GM18951 (cell line): ENCODE results near the gene LSM5.
"Not testable (repeated sequence)": the region's sequence is repeated elsewhere in the genome, so short reads cannot be mapped to it uniquely, and the experiment has no call there.

ENCODE experiments used
- POLR2A ChIP-seq: IDR thresholded peaks from 4 replicates; pipeline ENCODE4 v1.6.1; 2011; ENCODE audit warnings: mild to moderate bottlenecking; ENCODE audit not compliant: insufficient read length, insufficient read depth; ENCODE audit errors: extremely low read depth
- in situ Hi-C: fragments of 300-500 bp; cut with MboI; formaldehyde crosslinking; loops from one replicate; pipeline ENCODE4 v1.12.0; 2022; ENCODE audit warnings: low sequenced_read_pairs, mixed read lengths, inconsistent platforms; ENCODE audit not compliant: unreplicated experiment

The LSM5 gene

DNA sequence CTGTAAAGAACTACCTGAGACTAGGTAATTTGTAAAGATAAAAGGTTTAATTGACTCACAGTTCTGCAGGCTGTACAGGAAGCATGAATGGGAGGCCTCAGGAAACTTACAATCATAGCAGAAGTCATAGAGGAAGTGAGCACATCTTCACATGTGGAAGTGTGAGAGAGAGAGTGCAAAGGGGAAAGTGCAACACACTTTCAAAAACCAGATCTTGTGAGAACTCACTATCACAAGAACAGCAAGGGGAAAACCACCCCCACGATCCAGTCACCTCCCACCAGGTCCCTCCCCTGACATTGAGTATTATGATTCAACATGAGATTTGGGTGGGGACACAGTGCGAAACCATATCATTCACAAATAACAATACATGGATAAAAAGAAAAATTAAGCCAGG is 29.6 kb upstream of the LSM5 start:
- no peak for TF ChIP-seq POLR2A
- in situ Hi-C loops = no loop called here

DNA sequence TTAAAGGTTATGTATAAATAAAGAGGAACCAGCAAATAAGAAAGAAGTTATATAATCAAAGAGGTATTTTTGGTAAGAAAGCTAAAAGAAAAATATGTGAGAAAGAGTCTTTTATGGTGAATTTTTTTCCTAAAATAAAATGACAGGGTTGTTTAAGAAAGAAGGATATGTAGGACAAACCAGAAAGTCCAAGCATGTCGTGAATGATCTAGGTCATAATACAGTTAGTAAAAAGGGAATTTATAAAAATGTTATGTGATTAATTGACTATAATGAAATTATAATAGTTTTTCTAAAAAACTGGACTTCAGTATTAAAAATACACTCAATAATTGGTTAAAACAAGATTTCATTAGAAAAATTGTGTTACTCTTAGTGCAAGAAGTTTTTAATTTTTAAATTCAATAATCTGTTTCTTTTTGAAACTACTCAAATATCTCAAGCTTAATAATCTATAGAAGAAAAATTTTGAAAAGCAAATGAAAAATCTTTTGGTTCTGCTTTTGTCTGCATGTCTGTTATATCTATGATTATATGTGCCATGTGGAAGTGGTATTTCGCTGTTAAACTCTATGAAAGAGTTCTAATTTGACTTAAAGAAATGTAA is 28.5 kb upstream of the LSM5 start:
- in situ Hi-C loops = no loop called here
- TF ChIP-seq POLR2A = no peak

DNA sequence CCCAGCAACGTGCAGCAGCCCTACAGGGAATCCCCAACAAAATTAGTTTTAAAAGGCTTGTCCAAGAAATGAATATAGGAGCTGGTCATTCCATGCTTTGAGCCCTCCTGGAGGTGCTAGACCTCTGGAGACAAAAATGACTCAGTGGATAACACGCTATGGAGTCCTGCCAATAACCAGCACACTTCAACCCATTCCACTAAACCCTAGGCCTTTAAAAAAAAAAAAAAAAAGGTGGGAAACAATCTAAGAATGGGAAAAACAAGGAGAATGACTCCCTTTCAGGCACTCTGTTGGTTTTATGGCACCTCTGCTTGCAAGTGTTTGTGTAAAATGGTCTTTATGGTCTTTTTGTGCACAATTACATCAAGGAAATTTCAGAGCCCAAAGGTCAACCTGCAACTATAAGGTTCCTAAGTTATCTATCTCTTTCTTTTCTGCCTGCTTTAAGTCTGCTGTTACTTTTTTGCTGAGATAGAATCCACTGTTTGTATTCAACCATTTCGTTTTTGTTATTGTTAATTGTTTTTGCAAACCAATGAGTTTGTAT is 26.4 kb upstream of the LSM5 start:
- in situ Hi-C loops = no loop called here
- TF ChIP-seq POLR2A = no peak

DNA sequence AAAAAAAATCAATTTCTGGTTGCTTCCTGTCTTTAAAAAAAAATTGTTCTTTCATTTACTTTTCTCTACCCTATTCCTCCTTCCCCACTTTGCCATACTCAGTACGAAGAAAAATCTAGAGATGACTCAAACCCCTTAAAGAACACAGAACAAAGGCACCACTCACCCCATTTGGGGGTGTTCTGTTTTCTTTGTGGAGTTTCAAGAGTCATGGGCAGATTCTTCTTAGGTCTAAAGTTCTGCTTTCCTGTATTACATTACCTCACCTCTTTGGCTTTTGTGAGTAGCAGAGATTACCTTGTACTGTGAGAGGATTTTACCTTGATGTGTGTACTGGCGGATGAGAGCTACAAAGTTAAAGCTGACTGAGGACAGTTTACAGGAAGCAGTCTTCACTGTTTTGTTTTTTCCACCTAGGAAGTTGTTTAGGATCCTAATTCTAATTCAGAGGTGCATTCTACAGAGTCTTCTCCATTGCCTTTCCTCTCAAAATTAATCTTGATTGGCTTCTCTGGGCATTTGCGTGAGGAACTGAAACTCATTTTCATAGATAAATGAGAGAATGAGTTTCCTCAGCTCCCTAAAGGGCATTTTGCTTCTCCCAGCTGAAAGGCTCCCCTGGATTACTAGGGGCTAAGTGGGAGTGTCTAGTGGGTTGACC is 25.8 kb upstream of the LSM5 start:
- no peak for TF ChIP-seq POLR2A
- in situ Hi-C loops = no loop called here

DNA sequence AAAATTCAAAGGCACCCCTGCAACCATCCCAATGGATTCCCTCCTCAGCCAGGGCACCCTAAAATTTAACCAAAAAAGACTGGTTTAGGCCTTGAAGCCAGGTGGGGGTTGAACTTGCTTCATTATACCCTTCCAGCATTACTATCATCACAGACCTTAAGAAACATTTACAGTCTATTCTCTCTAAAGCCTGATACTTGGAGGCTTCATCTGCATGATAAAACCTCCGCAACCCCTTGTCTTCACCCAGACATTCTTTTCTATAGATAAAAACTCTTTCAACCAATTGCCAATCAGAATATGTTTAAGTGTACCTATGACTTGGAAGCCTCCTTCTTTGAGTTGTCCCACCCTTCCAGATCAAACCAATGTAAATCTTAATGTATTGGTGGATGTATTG is 23.0 kb upstream of the LSM5 start:
- in situ Hi-C loops = no loop called here
- TF ChIP-seq POLR2A = no peak

DNA sequence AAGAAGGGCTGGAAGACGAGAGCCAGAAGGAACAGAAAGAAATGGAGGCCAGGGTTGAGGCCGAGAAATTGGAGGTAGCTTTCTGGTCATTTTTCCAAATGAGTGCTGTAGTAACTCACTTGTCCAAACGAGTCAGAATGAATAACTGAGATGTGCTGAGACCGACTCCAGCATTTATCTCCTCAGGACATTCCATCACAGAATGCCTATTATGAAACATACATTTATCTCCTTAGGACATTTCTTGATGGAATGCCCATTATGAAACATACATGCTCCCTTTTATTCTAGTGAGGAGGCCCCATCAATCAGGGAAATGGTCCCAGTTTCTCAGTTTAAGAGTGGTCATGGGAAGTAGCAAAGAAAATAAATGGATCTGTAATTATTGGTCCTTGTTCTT is 21.6 kb upstream of the LSM5 start:
- TF ChIP-seq POLR2A = no peak
- in situ Hi-C loops = no loop called here

DNA sequence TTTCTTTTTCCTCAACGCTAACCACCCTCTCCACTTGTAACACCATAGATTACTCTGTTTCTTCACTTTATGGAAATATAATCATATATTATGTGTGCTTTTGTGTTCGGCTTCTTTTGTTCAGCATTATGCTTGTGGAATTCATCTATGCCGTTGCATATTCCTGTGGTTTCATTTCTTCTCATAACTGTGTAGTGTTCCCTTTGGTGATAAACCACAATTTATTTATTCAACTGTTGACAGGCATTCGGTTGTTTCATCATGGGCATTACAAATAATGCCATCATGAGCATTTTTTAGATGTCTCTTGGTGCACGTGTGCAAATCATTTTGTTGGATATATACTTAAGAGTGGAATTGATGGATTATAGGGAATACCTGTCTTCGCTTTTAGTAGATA is 17.2 kb upstream of the LSM5 start:
- no peak for TF ChIP-seq POLR2A
- in situ Hi-C loops = no loop called here

DNA sequence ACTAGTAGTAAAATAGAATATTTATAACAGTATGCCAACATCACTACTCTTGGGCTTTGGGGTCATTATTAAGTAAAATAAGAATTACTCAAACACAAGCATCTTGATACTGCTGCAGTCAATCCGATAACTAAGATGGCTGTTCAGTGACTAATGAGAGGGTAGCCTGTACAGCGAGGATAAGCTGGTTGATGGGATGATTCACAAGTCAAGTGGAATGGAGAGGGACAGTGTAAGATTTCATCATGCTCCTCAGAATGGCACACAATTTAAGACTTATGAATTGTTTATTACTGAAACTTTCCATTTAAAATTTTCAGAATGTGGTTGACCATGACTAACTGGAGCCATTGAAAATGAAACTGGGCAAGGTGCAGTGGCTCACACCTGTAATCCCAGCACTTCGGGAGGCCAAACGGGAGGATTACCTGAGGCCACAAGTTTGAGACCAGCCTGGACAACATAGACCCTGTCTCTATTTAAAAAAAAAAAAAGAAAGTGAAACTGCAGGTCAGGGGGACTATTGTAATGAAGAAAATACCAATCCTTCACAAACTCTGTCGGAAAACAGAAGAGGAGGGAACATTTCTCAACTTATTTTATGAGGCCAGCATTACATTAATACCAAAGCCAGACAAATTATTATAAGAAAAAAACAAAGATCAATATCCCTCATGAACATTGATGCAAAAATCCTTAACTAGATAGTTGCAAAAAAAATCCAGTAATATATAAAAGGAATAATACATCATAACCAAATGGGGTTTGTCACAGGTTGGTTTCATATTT is 16.3 kb upstream of the LSM5 start:
- no peak for TF ChIP-seq POLR2A
- in situ Hi-C loops = no loop called here

DNA sequence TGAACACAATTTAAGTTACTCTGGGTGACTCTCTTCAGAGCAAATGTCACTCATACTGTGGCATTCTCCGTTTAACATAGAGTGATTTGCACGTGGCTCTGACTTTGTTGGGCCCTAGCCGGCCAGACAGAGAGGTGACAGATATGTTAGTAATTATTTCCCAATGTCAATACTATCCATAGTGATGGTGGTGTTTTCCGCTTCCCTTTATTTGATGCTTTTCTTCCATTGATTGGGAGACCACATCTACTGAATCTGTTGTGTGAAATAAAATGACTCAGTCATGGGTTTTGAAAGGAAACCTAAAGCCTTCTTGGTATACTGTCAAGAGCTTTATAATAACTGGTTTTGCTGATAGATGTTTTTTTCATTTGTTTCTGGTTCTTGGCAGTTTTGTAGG is 12.5 kb upstream of the LSM5 start:
- TF ChIP-seq POLR2A = no peak
- in situ Hi-C loops = no loop called here

DNA sequence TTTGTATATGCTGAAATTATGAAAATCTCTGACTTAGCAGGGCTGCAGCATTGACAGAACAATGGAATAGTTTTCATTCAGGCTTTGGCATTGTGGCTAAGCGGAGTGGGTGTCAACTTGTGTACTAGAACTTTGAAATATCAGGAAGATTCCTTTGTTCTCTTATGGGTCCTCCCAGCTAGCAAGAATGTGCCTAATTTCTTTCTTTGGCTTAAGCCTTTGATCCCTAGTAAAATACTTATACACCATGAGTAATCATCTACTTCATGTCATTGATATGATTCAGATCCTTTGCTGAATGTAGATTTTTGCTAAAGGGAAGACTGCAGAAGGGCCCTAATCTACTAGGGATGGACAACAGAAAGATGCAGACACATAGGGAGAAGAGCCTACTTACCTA is 11.3 kb upstream of the LSM5 start:
- in situ Hi-C loops = no loop called here
- TF ChIP-seq POLR2A = no peak

DNA sequence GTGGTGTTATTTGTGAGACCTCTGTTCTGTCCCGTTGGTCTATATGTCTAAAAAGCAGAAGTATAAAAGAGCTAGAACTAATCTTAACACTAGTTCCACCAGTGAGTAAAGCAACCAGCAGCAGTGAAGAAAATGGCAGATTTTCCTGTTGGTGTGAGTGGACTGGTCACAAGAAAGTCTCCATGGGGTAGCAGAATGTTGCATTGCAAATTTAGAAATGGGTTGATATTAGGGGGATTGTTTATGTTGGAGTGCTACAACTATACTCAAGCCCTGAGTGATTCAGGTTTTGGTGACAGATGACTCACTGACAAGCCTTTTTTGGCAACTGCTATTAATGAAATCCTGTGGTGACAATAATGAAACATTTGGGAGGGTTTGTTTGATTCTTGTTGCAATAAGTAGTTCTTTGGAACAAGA is 10.8 kb upstream of the LSM5 start:
- in situ Hi-C loops = no loop called here
- TF ChIP-seq POLR2A = no peak

DNA sequence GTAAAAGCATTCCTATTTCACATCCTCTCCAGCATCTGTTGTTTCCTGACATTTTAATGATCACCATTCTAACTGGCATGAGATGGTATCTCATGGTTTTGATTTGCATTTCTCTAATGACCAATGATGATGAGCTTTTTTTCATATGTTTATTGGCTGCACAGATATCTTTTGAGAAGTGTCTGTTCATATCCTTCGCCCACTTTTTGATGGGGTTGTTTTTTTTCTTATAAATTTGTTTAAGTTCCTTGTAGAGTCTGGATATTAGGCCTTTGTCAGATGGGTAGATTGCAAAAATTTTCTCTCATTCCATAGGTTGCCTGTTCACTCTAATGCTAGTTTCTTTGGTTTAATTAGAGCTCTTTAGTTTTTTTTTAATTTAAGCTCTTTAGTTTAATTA is 10.0 kb upstream of the LSM5 start:
- in situ Hi-C loops = not testable (repeated sequence)

DNA sequence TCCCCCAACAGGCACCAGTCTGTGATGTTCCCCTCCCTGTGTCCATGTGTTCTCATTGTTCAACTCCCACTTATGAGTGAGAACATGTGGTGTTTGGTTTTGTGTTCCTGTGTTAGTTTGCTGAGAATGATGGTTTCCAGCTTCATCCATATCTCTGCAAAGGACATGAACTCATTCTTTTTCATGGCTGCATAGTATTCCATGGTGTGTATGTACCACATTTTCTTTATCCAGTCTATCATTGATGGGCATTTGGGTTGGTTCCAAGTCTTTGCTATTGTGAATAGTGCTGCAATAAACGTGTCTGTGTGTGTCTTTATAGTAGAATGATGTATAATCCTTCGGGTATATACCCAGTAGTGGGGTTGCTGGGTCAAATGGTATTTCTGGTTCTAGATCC is 9.6 kb upstream of the LSM5 start:
- in situ Hi-C loops = not testable (repeated sequence)

DNA sequence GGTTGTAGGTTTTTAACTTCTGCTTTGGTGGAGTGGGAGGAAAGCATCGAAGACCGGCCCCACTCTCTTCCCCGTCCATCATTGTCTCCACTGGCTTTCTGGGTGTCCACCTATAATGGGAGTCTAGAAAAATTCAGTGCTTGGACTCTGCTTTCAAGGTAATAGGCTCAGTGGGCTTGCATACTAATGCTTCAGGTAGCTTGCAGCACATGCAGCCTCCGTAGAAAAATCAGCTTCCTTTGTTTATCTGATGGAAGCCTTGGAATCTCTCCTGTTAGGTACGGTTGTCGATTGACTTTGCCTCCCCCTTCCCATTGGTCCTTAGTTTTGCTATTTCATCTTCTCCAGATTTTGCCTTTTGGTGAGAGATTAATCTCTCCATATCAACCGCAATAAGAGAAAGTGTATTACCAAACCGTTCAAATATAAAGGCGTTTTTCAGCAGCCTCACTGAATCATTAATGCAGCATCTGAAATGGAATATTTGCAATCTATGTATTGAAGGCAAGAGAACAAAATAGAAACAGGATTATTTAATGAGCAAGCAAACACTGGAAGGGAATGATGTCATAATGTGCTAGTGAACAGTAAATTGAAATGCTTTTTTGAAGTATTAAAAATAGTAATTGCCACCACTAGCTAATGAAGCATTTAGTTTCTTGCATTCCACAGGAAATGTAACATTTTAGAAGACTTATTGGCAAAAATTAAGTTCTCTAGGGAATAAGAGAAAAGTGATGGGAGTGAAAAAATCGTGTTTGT is 6.1 kb upstream of the LSM5 start:
- TF ChIP-seq POLR2A = no peak
- in situ Hi-C loops = no loop called here
